AG09309 (cell line): ENCODE measurements around the gene MAN1C1.
"Not testable (repeated sequence)": the region's sequence is repeated elsewhere in the genome, so short reads cannot be mapped to it uniquely, and the experiment has no call there.

Source experiments
- DNase-seq: peaks from one replicate; pipeline ENCODE4 v3.0.0-alpha.2; 2010; ENCODE audit warnings: low read depth
- H3K4me3 ChIP-seq: 2 replicates; pipeline ENCODE4 v1.5.1; 2011; ENCODE audit warnings: mild to moderate bottlenecking, low read depth, low read length, moderate library complexity; ENCODE audit not compliant: control insufficient read depth
- TF ChIP-seq, protein P1 (sequence below): IDR thresholded peaks from 2 replicates; pipeline ENCODE4 v1.5.1; 2011; ENCODE audit warnings: mild to moderate bottlenecking, low read depth, low read length, inconsistent platforms; ENCODE audit not compliant: insufficient read depth, control insufficient read depth; ENCODE audit errors: missing control alignments

Gene MAN1C1

DNA sequence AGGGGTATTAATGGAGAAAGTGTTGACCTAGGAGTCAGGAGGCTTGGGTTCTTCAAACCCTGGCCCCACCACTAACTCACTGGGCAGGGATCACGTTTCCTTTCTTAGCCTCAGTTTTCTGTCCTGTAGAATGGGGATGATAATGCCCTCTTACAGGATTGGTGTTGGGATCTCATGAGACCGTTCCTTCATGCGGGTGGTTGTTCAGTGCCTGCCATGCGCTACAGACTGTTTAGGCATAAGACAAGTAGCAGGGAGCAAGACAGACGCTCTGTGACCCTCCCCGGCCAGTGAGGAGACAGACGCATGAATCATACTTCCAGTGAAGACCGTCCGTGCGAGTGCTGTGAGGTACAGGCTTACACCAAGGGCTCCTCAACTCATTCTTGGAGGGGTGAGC, 81.7 kb downstream of the MAN1C1 start:
- no peak for DNase-seq
- no peak overlapping the region for H3K4me3 ChIP-seq
- TF ChIP-seq, protein P1, sequence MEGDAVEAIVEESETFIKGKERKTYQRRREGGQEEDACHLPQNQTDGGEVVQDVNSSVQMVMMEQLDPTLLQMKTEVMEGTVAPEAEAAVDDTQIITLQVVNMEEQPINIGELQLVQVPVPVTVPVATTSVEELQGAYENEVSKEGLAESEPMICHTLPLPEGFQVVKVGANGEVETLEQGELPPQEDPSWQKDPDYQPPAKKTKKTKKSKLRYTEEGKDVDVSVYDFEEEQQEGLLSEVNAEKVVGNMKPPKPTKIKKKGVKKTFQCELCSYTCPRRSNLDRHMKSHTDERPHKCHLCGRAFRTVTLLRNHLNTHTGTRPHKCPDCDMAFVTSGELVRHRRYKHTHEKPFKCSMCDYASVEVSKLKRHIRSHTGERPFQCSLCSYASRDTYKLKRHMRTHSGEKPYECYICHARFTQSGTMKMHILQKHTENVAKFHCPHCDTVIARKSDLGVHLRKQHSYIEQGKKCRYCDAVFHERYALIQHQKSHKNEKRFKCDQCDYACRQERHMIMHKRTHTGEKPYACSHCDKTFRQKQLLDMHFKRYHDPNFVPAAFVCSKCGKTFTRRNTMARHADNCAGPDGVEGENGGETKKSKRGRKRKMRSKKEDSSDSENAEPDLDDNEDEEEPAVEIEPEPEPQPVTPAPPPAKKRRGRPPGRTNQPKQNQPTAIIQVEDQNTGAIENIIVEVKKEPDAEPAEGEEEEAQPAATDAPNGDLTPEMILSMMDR: no peak

DNA sequence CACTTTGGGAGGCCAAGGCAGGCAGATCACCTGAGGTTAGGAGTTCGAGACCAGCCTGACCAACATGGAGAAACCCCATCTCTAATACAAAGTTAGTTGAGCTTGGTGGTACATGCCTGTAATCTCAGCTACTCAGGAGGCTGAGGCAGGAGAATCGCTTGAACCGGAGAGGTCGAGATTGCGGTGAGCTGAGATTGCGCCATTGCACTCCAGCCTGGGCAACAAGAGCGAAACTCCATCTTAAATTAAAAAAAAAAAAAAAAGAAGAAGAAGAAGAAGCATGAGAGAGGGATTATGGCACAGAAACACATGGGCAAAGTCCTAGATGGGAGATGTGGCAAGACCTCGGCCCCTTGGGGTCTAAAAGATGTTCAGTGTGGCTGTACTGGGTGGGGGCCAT, 82.5 kb downstream of the MAN1C1 start:
- not testable (repeated sequence) for H3K4me3 ChIP-seq, DNase-seq

DNA sequence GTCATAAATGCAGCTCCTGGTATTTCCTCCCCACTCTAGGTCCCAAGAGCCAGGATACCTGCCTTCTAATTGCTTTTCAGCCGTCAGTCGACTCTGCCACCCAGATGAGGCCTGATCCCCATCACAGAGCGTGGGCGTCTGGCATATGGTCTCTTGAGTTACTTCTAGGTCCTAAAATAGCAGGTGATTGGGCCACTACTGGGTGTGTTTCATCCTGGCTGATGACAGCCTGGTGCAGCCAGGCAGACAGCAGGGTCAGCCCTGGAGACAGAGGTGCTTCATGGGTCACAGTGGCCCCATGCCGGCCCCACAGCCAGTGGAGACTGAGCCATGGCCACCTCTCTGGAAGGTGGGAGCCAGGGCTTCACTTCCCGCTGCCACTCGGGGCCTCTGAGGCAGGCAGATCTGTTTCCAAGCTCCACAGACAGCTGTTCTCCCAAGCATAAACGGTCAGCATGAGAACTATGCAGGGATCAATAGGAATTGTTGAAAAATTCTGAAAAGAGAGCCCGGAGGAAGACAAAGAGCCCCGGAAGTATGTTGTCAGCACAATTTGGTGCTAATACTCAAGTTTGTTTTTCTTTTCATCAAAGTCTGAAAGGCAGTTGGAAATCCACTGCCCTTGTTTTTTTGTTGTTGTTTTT, 83.0 kb downstream of the MAN1C1 start:
- TF ChIP-seq, protein P1: no peak
- DNase-seq: no peak

DNA sequence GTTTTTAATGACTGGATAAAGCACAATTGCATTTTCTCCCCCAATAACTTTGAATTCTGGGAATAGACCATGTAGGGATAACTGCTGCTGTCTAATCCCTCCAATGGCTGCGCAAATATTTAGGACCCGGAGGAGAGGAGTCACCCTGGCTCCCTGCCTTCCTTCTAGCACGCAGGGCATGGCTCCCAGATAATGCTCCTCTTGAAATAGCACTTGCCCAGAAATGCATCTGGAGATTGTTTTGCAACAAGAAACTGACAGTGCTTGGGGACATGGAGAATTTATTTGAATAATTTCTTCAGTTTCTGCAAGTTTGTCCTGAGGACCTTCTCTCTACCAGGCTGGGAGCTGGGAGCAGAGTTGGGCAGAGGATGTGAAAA, 83.5 kb downstream of the MAN1C1 start:
- no peak overlapping the region for H3K4me3 ChIP-seq
- TF ChIP-seq, protein P1: no peak
- no peak for DNase-seq

More for the DNA sequence above, 83.0 kb downstream of the MAN1C1 start:
- H3K4me3 ChIP-seq: no peak overlapping the region

DNA sequence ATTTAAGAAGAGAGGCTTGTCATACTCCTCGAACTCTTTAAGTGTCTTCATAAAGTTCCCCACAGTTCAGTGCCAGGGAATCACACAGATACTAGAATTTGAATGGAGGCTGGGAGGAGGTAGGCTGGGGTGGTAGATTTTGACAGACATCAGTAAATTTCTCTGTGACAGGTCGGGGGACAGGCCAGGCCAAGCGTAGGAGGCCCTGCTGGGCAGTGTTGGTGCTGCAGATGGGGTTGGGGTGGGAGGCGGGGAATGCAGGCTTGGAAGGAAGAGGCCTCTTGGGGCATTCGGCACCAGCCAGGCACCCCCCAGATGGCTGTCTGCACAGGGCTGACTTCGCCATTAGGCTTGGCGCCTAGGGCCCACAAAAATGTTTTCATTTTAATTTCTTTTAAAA, 84.0 kb downstream of the MAN1C1 start:
- TF ChIP-seq, protein P1: no peak
- DNase-seq: no peak
- no peak overlapping the region for H3K4me3 ChIP-seq

DNA sequence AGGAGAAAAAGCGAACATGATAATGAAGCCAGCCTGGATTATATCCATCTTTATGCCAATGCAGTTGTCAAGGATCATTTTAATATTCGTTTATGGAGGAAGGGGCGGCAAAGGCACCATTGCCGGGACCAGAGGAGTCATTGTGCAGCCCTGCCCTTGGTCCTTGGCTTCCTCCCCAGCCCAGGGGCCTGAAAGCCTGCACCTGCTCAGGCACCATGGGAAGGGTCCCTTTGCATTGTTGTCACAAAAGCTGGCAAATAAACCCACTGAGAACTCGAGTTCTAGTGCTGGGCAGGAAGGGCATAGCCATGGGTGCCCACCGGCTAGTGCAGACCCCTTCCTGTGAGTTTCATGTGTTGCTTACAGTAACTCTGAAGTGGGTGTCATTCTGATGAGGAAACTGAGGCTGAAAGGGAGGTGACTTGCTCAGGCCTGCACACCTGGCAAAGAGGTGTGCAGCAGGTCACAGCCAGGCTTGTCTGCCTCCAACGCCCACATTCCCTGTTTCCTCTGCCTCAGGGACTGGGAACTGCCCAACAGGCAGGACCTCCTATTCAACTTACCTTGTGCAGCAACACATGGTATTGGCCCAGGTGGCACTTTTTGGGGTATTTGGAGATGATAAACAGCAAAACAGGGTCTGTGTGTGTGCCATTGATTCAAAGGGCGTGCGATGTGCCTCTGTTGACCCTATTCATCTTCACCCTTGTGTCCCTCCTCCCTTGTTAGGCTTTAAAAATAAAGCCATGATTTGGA, 84.6 kb downstream of the MAN1C1 start:
- TF ChIP-seq, protein P1: no peak
- no peak overlapping the region for H3K4me3 ChIP-seq
- no peak for DNase-seq

DNA sequence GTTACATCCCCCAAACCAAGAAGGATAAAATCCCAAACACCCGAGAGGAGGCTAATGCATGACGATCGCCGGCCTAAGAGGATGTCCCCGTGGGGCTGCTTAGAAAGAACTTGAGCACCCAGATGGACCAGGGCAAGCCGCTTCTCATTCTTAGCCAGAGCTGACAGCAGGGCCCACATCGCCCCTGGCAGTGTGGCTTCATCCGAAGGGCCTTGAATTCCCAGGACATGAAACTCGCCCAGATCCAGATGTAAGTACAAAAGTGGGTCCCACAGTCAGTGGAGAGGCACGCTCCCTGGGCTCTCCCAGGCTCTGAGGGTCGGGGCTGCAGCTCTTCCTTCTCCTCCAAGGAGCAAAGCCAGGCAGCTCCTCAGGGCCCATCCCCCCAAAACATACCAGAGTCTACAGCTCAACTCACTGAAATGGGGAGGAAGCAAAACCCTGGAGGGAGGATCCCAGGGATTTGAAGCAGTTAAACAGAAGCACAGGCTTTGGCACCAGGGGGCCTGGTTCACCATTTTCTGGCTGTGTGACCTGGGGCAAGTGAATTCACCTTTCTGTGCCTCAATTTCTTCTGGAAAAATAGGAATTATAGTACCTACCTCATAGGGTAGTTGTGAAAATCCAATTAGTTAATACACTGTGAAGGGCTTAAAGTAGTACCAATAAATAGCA, 85.6 kb downstream of the MAN1C1 start:
- no peak for DNase-seq
- no peak overlapping the region for H3K4me3 ChIP-seq
- TF ChIP-seq, protein P1: no peak
